Transverse colon (tissue), 3 donors: ENCODE data around the gene RFC2.

Source experiments
- EP300 ChIP-seq: sonication (generic); formaldehyde crosslinking; IDR thresholded peaks from one replicate; pipeline ENCODE4 v1.6.1; 2017; ENCODE audit warnings: antibody characterized with exemption, low read depth
- POLR2AphosphoS5 ChIP-seq, 3 donors: sonication (generic); formaldehyde crosslinking; IDR thresholded peaks; one replicate each; pipeline ENCODE4 v1.6.1; 2016; ENCODE audit warnings: antibody characterized with exemption in 3 of 3

GRCh38 chr7:74228951-74229900, 25.0 kb downstream of the RFC2 start:
- TF ChIP-seq POLR2AphosphoS5 (IDR thresholded peaks at IDR 0.05), result no peak
- TF ChIP-seq EP300, result no peak
